ENCODE measurements around the gene TRERF1.
A peak's percentile ranks its signal among the peaks of the same experiment; 100 is the strongest.

TRERF1 gene

GRCh38 chr6:42453031-42453653 is 1.4 kb upstream of the TRERF1 start:
- Histone ChIP-seq H3K9me3 (ENCODE audit: low read depth, low read length) (no peaks in the 10 kb centered on the region), H3K36me3 (ENCODE audit: insufficient read depth, low read length) (no peaks in the 10 kb centered on the region), H3K9ac (ENCODE audit: insufficient read length) (peak overlapping the region; percentile 86), H3K4me3 (peak overlapping the region; percentile 99), H3K27ac (peak overlapping the region; percentile 91; the same call in 1 of the 2 replicates)
- no peak for DNase-seq (ENCODE audit: low read depth, low spot score)
- TF ChIP-seq POLR2AphosphoS5 (IDR thresholded peaks at IDR 0.05; ENCODE audit: borderline replicate concordance, low read depth, low read length): peak; percentile 67; the same call in 1 of the 2 replicates
- TF ChIP-seq EZH2 (IDR thresholded peaks at IDR 0.05): no peak
- peak; percentile 83 for TF ChIP-seq FOXP2 (optimal IDR thresholded peaks at IDR 0.05; ENCODE audit: control extremely low read depth, extremely low read length, insufficient read depth)

- no peak for DNase-seq (ENCODE audit: low read depth, low spot score)
- peak overlapping the region; percentile 91 for H3K27ac ChIP-seq
- no peaks in the 10 kb centered on the region for H3K36me3 ChIP-seq (ENCODE audit: insufficient read depth, low read length)
- H3K9me3 ChIP-seq (ENCODE audit: low read depth, low read length): no peaks in the 10 kb centered on the region
- H3K9ac ChIP-seq (ENCODE audit: insufficient read length): peak overlapping the region; percentile 86
- no peak for TF ChIP-seq FOXP2 (optimal IDR thresholded peaks at IDR 0.05; ENCODE audit: control extremely low read depth, extremely low read length, insufficient read depth)
- no peak for TF ChIP-seq EZH2 (IDR thresholded peaks at IDR 0.05)
- TF ChIP-seq POLR2AphosphoS5 (IDR thresholded peaks at IDR 0.05; ENCODE audit: borderline replicate concordance, low read depth, low read length): no peak
- peak overlapping the region; percentile 99 for H3K4me3 ChIP-seq
Measured at GRCh38 chr6:42452171-42453030, 675 bp upstream of the TRERF1 start.

GRCh38 chr6:42450477-42451332 is 1.0 kb downstream of the TRERF1 start:
- peak overlapping the region; percentile 99 for H3K4me3 ChIP-seq
- no peaks in the 10 kb centered on the region for H3K9me3 ChIP-seq (ENCODE audit: low read depth, low read length)
- peak overlapping the region; percentile 67 for H3K9ac ChIP-seq (ENCODE audit: insufficient read length)
- H3K27ac ChIP-seq: peak overlapping the region; percentile 75; the same call in 1 of the 2 replicates
- H3K36me3 ChIP-seq (ENCODE audit: insufficient read depth, low read length): no peaks in the 10 kb centered on the region
- TF ChIP-seq FOXP2 (optimal IDR thresholded peaks at IDR 0.05; ENCODE audit: control extremely low read depth, extremely low read length, insufficient read depth): no peak
- TF ChIP-seq POLR2AphosphoS5 (IDR thresholded peaks at IDR 0.05; ENCODE audit: borderline replicate concordance, low read depth, low read length): no peak
- no peak for TF ChIP-seq EZH2 (IDR thresholded peaks at IDR 0.05)
- DNase-seq (ENCODE audit: low read depth, low spot score): no peak

DNA sequence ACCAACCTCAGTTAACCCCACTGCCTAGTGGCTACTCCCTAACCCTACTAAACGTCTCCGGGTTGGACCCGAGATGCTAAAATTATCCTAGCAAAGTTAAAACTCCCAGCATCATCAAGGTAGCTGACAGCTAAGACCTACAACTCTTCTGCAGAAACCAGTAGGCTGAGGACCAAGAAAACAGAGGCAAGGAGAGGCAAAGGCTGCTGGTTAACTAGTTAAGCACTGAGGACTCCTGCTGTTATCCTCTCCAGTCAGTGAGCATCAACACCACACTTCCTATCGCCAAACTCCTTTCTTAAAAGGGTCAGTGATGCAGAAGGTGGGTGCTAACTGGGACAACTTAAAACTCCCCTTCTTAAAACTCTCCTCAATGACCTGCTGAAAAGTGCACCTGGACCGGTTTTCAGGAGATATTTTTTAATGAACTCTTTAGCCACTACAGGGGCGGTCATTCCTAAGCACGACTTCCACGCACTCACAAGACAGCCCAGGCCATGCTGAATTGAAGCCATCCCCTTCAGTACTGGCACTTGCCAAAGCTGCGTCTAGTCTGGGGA is 1.7 kb downstream of the TRERF1 start:
- no peak for DNase-seq (ENCODE audit: low read depth, low spot score)
- TF ChIP-seq EZH2 (IDR thresholded peaks at IDR 0.05): no peak
- TF ChIP-seq POLR2AphosphoS5 (IDR thresholded peaks at IDR 0.05; ENCODE audit: borderline replicate concordance, low read depth, low read length): no peak
- TF ChIP-seq FOXP2 (optimal IDR thresholded peaks at IDR 0.05; ENCODE audit: control extremely low read depth, extremely low read length, insufficient read depth): no peak
- H3K9ac ChIP-seq (ENCODE audit: insufficient read length): peak overlapping the region; percentile 67

DNA sequence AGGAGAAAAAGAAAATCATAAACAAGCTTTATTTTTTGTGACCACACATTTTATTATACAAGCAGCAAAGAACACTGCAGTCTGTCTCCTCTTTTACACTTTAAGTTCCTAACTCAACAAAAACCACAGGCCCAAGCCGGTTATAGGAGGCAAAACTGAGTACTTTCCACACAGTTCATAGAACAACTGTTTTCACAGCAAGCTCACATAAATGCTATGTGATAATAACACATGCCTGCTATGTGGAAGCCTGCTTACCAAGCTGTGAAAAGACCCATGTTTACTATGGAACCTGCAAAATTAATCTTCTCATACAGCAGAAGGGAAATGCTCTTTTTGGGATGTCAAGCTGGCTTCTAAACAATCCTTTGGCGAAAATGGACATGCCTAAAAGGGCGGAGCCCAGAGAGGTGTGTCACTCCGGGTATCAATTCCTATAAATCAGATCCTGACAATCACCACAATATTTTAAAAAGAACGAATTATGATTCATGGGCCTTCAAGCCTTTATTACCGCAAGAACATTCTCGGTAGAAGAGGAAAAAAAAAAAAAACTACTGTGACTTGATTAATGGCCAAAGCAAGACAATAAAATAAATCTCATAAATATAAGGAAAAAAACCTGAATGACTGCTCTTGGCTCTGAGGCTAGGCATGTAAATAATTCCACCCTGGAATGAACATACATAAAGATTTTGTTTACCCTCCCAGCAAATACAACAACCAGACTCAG is 2.6 kb downstream of the TRERF1 start:
- TF ChIP-seq POLR2AphosphoS5 (IDR thresholded peaks at IDR 0.05; ENCODE audit: borderline replicate concordance, low read depth, low read length) (no peak), EZH2 (IDR thresholded peaks at IDR 0.05) (no peak), FOXP2 (optimal IDR thresholded peaks at IDR 0.05; ENCODE audit: control extremely low read depth, extremely low read length, insufficient read depth) (no peak)
- Histone ChIP-seq H3K4me3 (peak overlapping the region; percentile 99), H3K36me3 (ENCODE audit: insufficient read depth, low read length) (no peaks in the 10 kb centered on the region), H3K27ac (peak overlapping the region; percentile 52; the same call in 1 of the 2 replicates), H3K9me3 (ENCODE audit: low read depth, low read length) (no peaks in the 10 kb centered on the region), H3K9ac (ENCODE audit: insufficient read length) (peak overlapping the region; percentile 48)
- DNase-seq (ENCODE audit: low read depth, low spot score): no peak

More for the DNA sequence above, 1.7 kb downstream of the TRERF1 start:
- H3K4me3 ChIP-seq: peak overlapping the region; percentile 99
- H3K9me3 ChIP-seq (ENCODE audit: low read depth, low read length): no peaks in the 10 kb centered on the region
- H3K36me3 ChIP-seq (ENCODE audit: insufficient read depth, low read length): no peaks in the 10 kb centered on the region
- H3K27ac ChIP-seq: no peak overlapping the region

GRCh38 chr6:42448391-42448790 is 3.3 kb downstream of the TRERF1 start:
- Histone ChIP-seq H3K36me3 (ENCODE audit: insufficient read depth, low read length) (no peaks in the 10 kb centered on the region), H3K4me3 (peak overlapping the region; percentile 99; the same call in 1 of the 2 replicates), H3K27ac (no peak overlapping the region), H3K9ac (ENCODE audit: insufficient read length) (peak overlapping the region; percentile 48), H3K9me3 (ENCODE audit: low read depth, low read length) (no peaks in the 10 kb centered on the region)
- no peak for TF ChIP-seq EZH2 (IDR thresholded peaks at IDR 0.05)
- TF ChIP-seq FOXP2 (optimal IDR thresholded peaks at IDR 0.05; ENCODE audit: control extremely low read depth, extremely low read length, insufficient read depth): no peak
- no peak for TF ChIP-seq POLR2AphosphoS5 (IDR thresholded peaks at IDR 0.05; ENCODE audit: borderline replicate concordance, low read depth, low read length)
- DNase-seq (ENCODE audit: low read depth, low spot score): no peak

- Histone ChIP-seq H3K9ac (ENCODE audit: insufficient read length) (no peak overlapping the region), H3K9me3 (ENCODE audit: low read depth, low read length) (no peaks in the 10 kb centered on the region), H3K27ac (no peak overlapping the region), H3K4me3 (no peak overlapping the region), H3K36me3 (ENCODE audit: insufficient read depth, low read length) (no peaks in the 10 kb centered on the region)
- no peak for TF ChIP-seq POLR2AphosphoS5 (IDR thresholded peaks at IDR 0.05; ENCODE audit: borderline replicate concordance, low read depth, low read length)
- no peak for TF ChIP-seq EZH2 (IDR thresholded peaks at IDR 0.05)
- no peak for TF ChIP-seq FOXP2 (optimal IDR thresholded peaks at IDR 0.05; ENCODE audit: control extremely low read depth, extremely low read length, insufficient read depth)
- DNase-seq (ENCODE audit: low read depth, low spot score): no peak
Measured at GRCh38 chr6:42446996-42447395, 4.7 kb downstream of the TRERF1 start.

All from SK-N-MC (cell line).